CD4-positive, alpha-beta memory T cell (primary cell): ENCODE measurements around the gene IQCF6. TPM values are rescaled to one million over a fixed set of nuclear protein-coding genes. Genes with fewer than 3 reads are reported as not detected.

Source experiments
- CTCF ChIA-PET: fragments of 350-600 bp; sonication (Branson Sonifier 250); formaldehyde crosslinking; loops from one replicate; lab custom pipeline; 2021; ENCODE audit warnings: inconsistent platforms; ENCODE audit not compliant: partially characterized antibody; lab: Charles Lee
- POLR2A ChIA-PET: fragments of 350-600 bp; sonication (Branson Sonifier 250); formaldehyde crosslinking; loops from one replicate; lab custom pipeline; 2021; ENCODE audit not compliant: partially characterized antibody; lab: Charles Lee
- DNase-seq, 5 donors: peaks; one replicate each; pipeline versions ENCODE4 v3.0.0 to v3.0.0-alpha.2; 2020 to 2022; ENCODE audit warnings: mixed read lengths in 1 of 5
- H3K27ac ChIP-seq: one replicate; pipeline ENCODE4 v1.7.0; 2013; ENCODE audit warnings: low read depth, low read length
- H3K27me3 ChIP-seq: 2 replicates; pipeline ENCODE4 v1.7.0; 2013; ENCODE audit warnings: mild to moderate bottlenecking, low read length, moderate library complexity; ENCODE audit not compliant: insufficient read depth
- H3K36me3 ChIP-seq: 2 replicates; pipeline ENCODE4 v1.7.0; 2013; ENCODE audit warnings: mild to moderate bottlenecking, low read length, moderate library complexity; ENCODE audit not compliant: insufficient read depth
- H3K4me1 ChIP-seq: 2 replicates; pipeline ENCODE4 v1.7.0; 2013; ENCODE audit warnings: mild to moderate bottlenecking, low read length, moderate library complexity; ENCODE audit not compliant: insufficient read depth
- H3K4me3 ChIP-seq, 2 donors: one replicate each; pipeline ENCODE4 v1.7.0; 2013; ENCODE audit warnings: low read length in 2 of 2, mild to moderate bottlenecking in 1 of 2
- H3K9me3 ChIP-seq, 2 donors: one replicate each; pipeline ENCODE4 v1.7.0; 2013; ENCODE audit warnings: low read length in 2 of 2, control low read depth in 1 of 2; ENCODE audit not compliant: control insufficient read depth in 1 of 2
- H3K27ac Mint-ChIP-seq, 7 donors: one replicate each; pipeline ENCODE4 v1.8.0; 2020 to 2021; ENCODE audit warnings: mixed read lengths in 7 of 7, mild to moderate bottlenecking in 6 of 7, inconsistent platforms in 3 of 7, moderate library complexity in 3 of 7
- H3K27me3 Mint-ChIP-seq, 2 donors: one replicate each; pipeline ENCODE4 v1.8.0; 2020 to 2021; ENCODE audit warnings: mixed read lengths in 2 of 2
- H3K36me3 Mint-ChIP-seq, 2 donors: one replicate each; pipeline ENCODE4 v1.8.0; 2020 to 2021; ENCODE audit warnings: mixed read lengths in 2 of 2, inconsistent platforms in 1 of 2, mild to moderate bottlenecking in 1 of 2
- H3K4me1 Mint-ChIP-seq, 4 donors: one replicate each; pipeline ENCODE4 v1.8.0; 2020 to 2021; ENCODE audit warnings: mixed read lengths in 4 of 4, mild to moderate bottlenecking in 1 of 4
- H3K4me3 Mint-ChIP-seq, 8 donors: one replicate each; pipeline ENCODE4 v1.8.0; 2020 to 2021; ENCODE audit warnings: mixed read lengths in 8 of 8, mild to moderate bottlenecking in 7 of 8, moderate library complexity in 6 of 8, inconsistent platforms in 3 of 8
- H3K9me3 Mint-ChIP-seq, 8 donors: one replicate each; pipeline ENCODE4 v1.8.0; 2020 to 2021; ENCODE audit warnings: mixed read lengths in 8 of 8, mild to moderate bottlenecking in 5 of 8, inconsistent platforms in 3 of 8, moderate library complexity in 1 of 8
- intact Hi-C: fragments of 100-400 bp; cut with micrococcal nuclease; formaldehyde crosslinking; loops from one replicate; pipeline ENCODE4 v1.15.1; 2023
- polyA plus RNA-seq, 2 donors: library from polyadenylated mRNA; unstranded; fragments of 300-500 nt; fragmentation: Illumina TruSeq; gene quantifications; one replicate each; pipeline ENCODE4 v1.2.3, GENCODE V29; 2021
- total RNA-seq, 2 experiments: library from RNA; stranded (reverse); gene quantifications; one replicate each; pipeline ENCODE4 v1.2.3, GENCODE V29; 2021

The IQCF6 gene
- total RNA-seq (not detected), polyA plus RNA-seq (not detected)

DNA sequence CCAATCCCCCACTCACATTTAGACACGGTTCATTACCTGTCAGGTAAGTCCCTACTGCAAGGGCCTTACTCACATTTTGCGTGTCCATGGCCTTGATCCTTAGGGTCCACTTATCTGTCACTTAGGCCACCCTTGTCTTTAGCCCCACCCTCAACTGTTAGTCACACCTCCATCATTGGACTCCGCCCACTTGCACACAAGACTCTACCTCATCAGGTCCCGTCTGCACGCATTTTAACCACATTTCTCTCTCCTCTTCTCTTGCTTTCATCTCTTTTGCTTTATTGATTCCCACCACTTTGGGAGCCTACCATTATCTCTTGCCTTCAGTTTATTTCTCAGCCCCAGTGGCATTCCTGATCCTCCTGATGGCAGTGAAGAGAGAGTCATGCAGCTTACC is at the start of gene IQCF6:
TSS of gene IQCF6 (minus strand) at position 101 of the 400 bp plus-strand sequence. CDS start at position 88, 13 bp downstream.
- no peaks in the 10 kb centered on the region for H3K4me1 Mint-ChIP-seq
- Histone ChIP-seq H3K4me3 (no peak within 1 kb of the TSS), H3K4me1 (no peaks in the 10 kb centered on the region), H3K9me3 (no peaks in the 10 kb centered on the region), H3K36me3 (no peaks in the 10 kb centered on the region), H3K27ac (no peak within 1 kb of the TSS), H3K27me3 (no peaks in the 10 kb centered on the region)
- H3K4me3 Mint-ChIP-seq = no peak within 1 kb of the TSS
- no peaks in the 10 kb centered on the region for H3K36me3 Mint-ChIP-seq
- H3K27me3 Mint-ChIP-seq = peaks cover 8 to 10% of the 10 kb centered on the region in 2 donors
- DNase-seq = no peak
- intact Hi-C loops = no loop called here
- peak within 1 kb of the TSS in 1 of 7 donors; percentile 42 for H3K27ac Mint-ChIP-seq
- POLR2A ChIA-PET = no interaction called here
- CTCF ChIA-PET = no interaction called here
- H3K9me3 Mint-ChIP-seq = no peaks in the 10 kb centered on the region

DNA sequence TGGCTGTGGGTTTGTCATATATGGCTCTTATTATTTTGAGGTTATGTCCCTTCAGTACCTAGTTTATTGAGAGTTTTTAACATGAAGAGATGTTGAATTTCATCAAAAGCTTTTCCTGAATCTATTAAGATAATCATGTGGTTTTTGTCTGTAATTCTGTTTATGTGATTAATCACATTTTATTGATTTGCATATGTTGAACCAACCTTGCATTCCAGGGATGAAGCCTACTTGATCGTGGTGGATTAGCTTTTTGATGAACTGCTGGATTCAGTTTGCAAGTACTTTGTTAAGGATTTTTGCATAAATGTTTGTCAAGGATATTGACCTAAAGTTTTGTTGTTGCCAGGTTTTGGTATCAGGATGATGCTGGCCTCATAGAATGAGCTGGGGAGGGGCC is 49.3 kb upstream of the IQCF6 start:
- Histone ChIP-seq H3K36me3 (no peaks in the 10 kb centered on the region), H3K4me3 (no peak overlapping the region), H3K4me1 (peaks cover 8% of the 10 kb centered on the region), H3K27ac (no peak overlapping the region), H3K27me3 (no peaks in the 10 kb centered on the region), H3K9me3 (peaks cover 0 to 3% of the 10 kb centered on the region in 2 donors)
- no peak for DNase-seq
- POLR2A ChIA-PET = no interaction called here
- intact Hi-C loops = no loop called here
- H3K27me3 Mint-ChIP-seq = peaks cover 12 to 18% of the 10 kb centered on the region in 2 donors
- peaks cover 2 to 8% (median 4%) of the 10 kb centered on the region in 4 donors for H3K4me1 Mint-ChIP-seq
- peaks cover 0 to 34% (median 22%) of the 10 kb centered on the region in 8 donors for H3K9me3 Mint-ChIP-seq
- CTCF ChIA-PET = no interaction called here
- H3K36me3 Mint-ChIP-seq = peaks cover 2 to 8% of the 10 kb centered on the region in 2 donors
- H3K4me3 Mint-ChIP-seq = no peak overlapping the region
- no peak overlapping the region for H3K27ac Mint-ChIP-seq

DNA sequence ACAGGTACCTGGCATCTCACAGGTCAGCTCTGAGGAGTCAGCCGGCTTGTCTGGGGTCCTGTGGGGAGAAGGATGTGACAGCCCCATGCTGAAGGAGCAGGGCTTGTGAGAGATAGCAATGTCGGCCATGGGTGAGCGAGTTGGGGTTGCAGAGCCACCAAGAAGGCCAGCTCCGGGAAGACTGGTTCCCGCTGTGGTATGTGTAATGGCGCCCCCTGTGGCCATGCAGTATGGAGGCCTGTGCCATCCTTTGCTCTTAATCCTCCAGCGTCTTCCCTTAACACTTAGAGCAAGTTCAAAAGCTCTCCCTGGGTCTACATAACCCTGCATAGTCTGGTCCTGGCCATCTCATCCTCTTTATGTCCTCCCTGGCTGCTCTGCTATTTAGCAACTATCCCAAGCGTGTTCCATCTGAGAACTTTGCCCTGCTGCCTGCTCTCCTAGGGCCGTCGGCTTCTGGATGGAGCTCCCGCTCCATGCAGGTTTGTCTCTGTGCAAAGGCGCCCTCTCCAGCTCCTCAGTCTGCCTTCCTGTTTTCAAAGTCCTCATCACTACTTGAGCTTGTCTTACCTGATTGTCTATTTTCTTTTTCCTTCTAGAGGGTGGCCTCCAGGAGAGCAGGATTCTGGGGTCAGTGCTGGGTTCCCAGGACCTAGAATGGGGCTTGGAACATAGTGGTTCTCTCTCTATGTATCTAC is 40.8 kb upstream of the IQCF6 start:
- POLR2A ChIA-PET = no interaction called here
- Histone ChIP-seq H3K9me3 (no peaks in the 10 kb centered on the region), H3K4me1 (peaks cover 11% of the 10 kb centered on the region), H3K27me3 (no peaks in the 10 kb centered on the region), H3K27ac (no peak overlapping the region), H3K4me3 (no peak overlapping the region), H3K36me3 (no peaks in the 10 kb centered on the region)
- CTCF ChIA-PET = interaction anchor here (1.1 to 1.3 kb wide), 2 partner anchors 11 to 137 kb away, joined by 4 read pairs; no protein-coding TSS in a partner anchor
- H3K9me3 Mint-ChIP-seq = peaks cover 0 to 7% (median 5%) of the 10 kb centered on the region in 8 donors
- H3K36me3 Mint-ChIP-seq = peaks cover 0 to 3% of the 10 kb centered on the region in 2 donors
- H3K27me3 Mint-ChIP-seq = peaks cover 23 to 31% of the 10 kb centered on the region in 2 donors
- intact Hi-C loops = no loop called here
- peaks cover 10 to 18% (median 11%) of the 10 kb centered on the region in 4 donors for H3K4me1 Mint-ChIP-seq
- H3K4me3 Mint-ChIP-seq = no peak overlapping the region
- peak overlapping the region in 2 of 7 donors; percentile 20 to 39 for H3K27ac Mint-ChIP-seq
- no peak for DNase-seq

DNA sequence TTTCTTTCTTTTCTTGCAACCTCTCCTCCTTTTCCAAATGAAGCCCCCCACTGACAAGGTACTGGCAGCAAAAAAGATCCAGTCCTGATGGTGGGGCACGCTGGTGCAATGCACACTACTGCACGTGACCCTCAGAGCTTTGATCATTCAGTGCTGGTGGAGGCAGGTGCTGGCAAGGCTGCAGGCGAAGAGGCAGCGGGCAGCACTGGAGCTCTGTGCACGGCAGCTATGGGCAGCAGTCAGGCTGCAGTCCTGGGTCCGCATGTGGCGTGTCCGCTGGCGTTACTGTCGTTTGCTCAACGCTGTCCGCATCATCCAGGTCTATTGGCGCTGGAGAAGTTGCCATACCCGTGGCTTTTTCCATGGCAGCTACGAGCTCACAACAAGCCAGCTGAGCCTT is 40.1 kb upstream of the IQCF6 start:
- Histone ChIP-seq H3K4me1 (peaks cover 11% of the 10 kb centered on the region), H3K27me3 (no peaks in the 10 kb centered on the region), H3K9me3 (no peaks in the 10 kb centered on the region), H3K4me3 (no peak overlapping the region), H3K36me3 (no peaks in the 10 kb centered on the region), H3K27ac (no peak overlapping the region)
- CTCF ChIA-PET = no interaction called here
- Mint-ChIP-seq H3K4me3 (no peak overlapping the region), H3K9me3 (peaks cover 0 to 7% (median 5%) of the 10 kb centered on the region in 8 donors), H3K27ac (no peak overlapping the region), H3K27me3 (peaks cover 23 to 28% of the 10 kb centered on the region in 2 donors), H3K36me3 (peaks cover 0 to 3% of the 10 kb centered on the region in 2 donors), H3K4me1 (peaks cover 10 to 18% (median 11%) of the 10 kb centered on the region in 4 donors)
- no peak for DNase-seq
- intact Hi-C loops = no loop called here
- POLR2A ChIA-PET = no interaction called here

DNA sequence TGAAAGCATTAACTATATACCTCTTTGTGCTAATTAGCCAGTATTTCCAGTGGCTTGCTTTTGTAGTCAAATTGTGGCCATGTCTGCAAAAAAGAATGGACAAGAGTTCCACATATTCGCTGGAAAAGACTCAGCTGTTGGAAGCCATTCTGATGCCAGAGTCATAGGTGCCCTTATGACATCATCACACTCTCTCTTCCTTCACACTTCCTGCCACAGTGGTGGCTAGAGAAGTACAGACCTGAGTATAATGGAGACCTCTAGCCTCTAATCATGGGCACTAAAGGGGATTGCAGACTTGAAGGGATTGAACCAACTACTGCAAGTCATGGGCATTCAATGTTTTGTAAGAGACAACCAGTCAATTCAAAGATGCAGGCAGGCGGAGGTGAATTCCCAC is 38.3 kb upstream of the IQCF6 start:
- H3K27me3 Mint-ChIP-seq = peaks cover 22 to 25% of the 10 kb centered on the region in 2 donors
- no peaks in the 10 kb centered on the region for H3K9me3 ChIP-seq

DNA sequence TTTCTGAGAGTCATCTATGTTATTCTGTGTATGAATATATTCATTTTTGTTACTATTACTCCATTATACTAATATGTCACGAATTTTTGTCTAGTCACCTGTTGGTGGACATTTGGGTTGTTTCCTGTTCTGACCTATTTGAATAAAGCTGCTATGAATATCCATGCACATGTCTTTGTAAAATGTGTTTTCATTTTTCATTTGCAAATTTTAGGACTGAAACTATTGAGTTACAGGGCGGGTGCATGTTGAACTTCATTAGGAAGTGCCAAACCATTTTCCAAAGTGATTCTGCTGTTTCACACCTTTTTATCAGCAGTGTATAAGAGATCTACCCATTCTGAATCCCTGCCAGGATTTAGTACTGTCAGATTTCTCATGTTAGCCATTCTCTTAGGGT is 37.7 kb upstream of the IQCF6 start:
- H3K27me3 ChIP-seq = no peaks in the 10 kb centered on the region
- intact Hi-C loops = no loop called here
- no peaks in the 10 kb centered on the region for H3K9me3 ChIP-seq
- peaks cover 20 to 24% of the 10 kb centered on the region in 2 donors for H3K27me3 Mint-ChIP-seq
- H3K4me3 ChIP-seq = no peak overlapping the region
- H3K27ac ChIP-seq = no peak overlapping the region
- H3K4me1 ChIP-seq = no peaks in the 10 kb centered on the region
- H3K36me3 ChIP-seq = no peaks in the 10 kb centered on the region
- no peak overlapping the region for H3K4me3 Mint-ChIP-seq
- peaks cover 0 to 3% (median 2%) of the 10 kb centered on the region in 8 donors for H3K9me3 Mint-ChIP-seq
- no peak overlapping the region for H3K27ac Mint-ChIP-seq
- H3K36me3 Mint-ChIP-seq = peaks cover 0 to 1% of the 10 kb centered on the region in 2 donors
- POLR2A ChIA-PET = no interaction called here
- DNase-seq = no peak
- peaks cover 3 to 5% (median 3%) of the 10 kb centered on the region in 4 donors for H3K4me1 Mint-ChIP-seq
- CTCF ChIA-PET = interaction anchor here (0.7 kb wide), 1 partner anchor 714 kb away, joined by 3 read pairs; no protein-coding TSS in a partner anchor

More for the DNA sequence above, 38.3 kb upstream of the IQCF6 start:
- Histone ChIP-seq H3K27me3 (no peaks in the 10 kb centered on the region), H3K27ac (no peak overlapping the region), H3K36me3 (no peaks in the 10 kb centered on the region), H3K4me3 (no peak overlapping the region), H3K4me1 (no peaks in the 10 kb centered on the region)
- ChIA-PET POLR2A (no interaction called here), CTCF (no interaction called here)
- Mint-ChIP-seq H3K9me3 (peaks cover 0 to 7% (median 3%) of the 10 kb centered on the region in 8 donors), H3K27ac (no peak overlapping the region), H3K4me1 (peaks cover 3 to 5% (median 3%) of the 10 kb centered on the region in 4 donors), H3K36me3 (peaks cover 0 to 3% of the 10 kb centered on the region in 2 donors), H3K4me3 (no peak overlapping the region)
- no peak for DNase-seq
- intact Hi-C loops = no loop called here

DNA sequence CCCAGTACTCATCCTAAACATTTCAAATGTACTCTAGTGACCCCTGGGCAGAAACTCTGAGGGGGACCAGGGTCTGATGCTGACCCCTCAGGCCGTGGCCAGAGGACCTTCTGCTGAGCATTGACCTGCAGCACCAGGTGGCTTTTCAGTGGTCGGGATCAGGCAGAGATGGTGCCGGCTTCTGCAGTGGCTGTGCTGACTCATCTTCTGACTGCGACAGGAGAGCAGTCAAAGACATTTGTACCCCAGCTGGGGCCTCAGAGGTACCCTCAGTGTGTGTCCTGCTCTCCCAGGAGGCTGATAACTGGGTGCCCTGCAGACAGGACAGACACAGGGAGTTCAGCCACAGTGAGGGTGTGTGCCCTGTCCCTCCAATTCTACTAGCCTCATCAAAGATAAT is 36.6 kb upstream of the IQCF6 start:
- no peak overlapping the region for H3K4me3 ChIP-seq
- Mint-ChIP-seq H3K4me3 (no peak overlapping the region), H3K36me3 (no peaks in the 10 kb centered on the region), H3K27me3 (peaks cover 18 to 23% of the 10 kb centered on the region in 2 donors), H3K4me1 (peaks cover 0 to 2% (median under 1%) of the 10 kb centered on the region in 4 donors), H3K9me3 (no peaks in the 10 kb centered on the region), H3K27ac (no peak overlapping the region)
- CTCF ChIA-PET = no interaction called here
- POLR2A ChIA-PET = no interaction called here
- no peaks in the 10 kb centered on the region for H3K4me1 ChIP-seq
- intact Hi-C loops = no loop called here
- H3K9me3 ChIP-seq = no peaks in the 10 kb centered on the region
- H3K36me3 ChIP-seq = no peaks in the 10 kb centered on the region
- no peaks in the 10 kb centered on the region for H3K27me3 ChIP-seq
- DNase-seq = no peak
- no peak overlapping the region for H3K27ac ChIP-seq
